ENCODE data around the gene HNF1B.

Gene HNF1B

GRCh38 chr17:37731056-37731455, 13.8 kb downstream of the HNF1B start:
- no peak for DNase-seq

DNA sequence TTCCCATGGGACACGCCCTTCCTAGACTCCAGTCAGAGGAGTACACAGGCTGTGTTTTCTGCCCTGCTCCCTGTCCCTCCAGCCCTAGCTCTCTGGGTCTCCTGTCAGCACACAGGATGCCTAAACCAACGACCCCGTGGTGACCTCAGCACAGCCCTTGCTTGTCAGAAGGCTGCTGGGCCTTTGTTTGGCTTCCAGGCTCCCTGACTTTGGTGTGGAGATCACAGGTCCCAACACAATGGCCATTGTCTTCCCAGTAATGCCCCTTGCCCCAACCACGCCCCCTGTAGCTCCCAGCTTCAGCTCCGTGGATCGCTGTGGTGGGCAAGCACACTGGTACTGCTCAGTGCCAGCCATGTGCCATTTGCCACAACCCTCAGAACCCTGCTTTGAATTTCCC, 15.0 kb downstream of the HNF1B start:
- no peak for DNase-seq

DNA sequence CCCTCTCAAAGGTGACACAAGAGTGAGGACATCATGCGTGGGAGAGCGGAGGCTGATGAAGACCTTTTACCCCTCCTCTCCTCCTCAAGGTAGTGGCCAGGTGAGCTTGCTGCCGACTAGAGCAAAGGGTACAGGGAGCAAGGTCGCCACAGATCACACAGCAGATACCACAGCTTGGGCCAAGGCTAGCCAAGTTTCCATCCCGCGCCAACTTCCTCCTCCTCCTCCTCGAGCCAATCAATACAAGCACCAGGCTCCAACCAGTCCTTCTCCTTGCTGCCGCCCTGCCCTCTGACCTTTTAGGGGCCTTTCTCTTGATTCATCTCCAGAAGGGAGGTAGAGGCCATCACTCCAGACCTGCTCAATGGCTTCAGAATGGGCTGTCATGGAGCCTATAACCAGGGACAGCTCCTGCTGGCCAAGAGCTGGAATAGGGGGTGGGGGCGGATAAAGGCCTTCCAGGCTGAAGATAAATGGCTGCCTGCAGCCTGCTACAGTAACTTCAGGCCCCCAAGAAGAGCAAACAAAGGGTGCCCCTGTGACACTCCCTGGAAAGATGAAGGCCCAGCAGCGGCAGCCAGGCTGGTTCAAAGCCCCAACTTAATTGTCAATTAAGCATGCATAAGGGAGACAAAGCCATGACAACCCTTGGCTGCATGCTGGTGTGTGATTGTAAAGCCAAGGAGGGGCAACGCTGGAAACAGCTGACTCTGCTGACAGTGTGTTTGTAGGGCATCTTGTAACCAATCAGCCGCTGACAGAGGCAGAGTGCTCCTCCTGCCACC, 17.8 kb downstream of the HNF1B start:
- no peak for DNase-seq

DNA sequence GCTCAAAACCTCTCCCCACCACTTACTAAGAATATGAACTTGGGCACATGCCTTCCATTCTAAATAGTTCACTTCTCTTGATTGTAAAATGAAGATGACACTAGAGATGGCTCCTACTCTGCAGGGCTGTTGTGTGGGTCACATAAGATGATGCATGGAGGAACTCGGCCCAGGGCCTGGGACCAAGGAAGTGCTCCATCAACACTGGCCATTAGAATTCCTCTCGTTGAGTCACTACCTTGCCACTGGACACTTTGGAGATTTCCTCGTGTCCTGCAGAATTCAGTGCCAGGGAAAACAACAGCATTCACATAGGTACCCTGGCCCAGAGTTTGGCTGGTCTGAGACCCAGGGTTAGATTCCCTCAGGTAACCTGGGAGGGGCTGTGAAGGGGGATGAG, 18.6 kb downstream of the HNF1B start:
- no peak for DNase-seq

DNA sequence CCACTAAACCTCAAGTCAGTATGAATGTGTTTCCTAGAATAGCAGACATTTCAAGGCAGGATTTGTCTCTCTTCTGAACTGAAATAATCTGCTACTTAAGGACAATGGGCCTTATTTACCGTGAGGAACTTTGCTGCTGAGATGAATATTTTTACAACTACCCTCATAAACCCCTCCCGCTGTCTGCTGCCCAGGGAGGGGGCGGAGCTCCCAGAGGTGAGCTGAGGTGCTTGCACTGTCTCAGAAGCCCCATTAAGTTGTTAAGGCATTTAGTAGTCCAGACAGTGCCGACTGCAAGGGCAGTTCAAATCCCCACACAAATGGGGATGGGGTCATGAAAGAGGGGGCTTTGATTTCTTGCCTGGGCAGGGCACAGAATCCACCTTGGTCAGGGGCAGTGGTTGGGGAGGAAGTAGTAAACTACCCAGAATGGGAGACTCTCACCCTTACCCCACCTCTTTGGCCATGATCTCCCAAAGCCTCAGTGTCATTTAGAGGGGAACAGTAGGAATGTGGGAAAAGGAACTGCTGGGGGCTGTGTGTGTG, 19.2 kb downstream of the HNF1B start:
- no peak for DNase-seq

DNA sequence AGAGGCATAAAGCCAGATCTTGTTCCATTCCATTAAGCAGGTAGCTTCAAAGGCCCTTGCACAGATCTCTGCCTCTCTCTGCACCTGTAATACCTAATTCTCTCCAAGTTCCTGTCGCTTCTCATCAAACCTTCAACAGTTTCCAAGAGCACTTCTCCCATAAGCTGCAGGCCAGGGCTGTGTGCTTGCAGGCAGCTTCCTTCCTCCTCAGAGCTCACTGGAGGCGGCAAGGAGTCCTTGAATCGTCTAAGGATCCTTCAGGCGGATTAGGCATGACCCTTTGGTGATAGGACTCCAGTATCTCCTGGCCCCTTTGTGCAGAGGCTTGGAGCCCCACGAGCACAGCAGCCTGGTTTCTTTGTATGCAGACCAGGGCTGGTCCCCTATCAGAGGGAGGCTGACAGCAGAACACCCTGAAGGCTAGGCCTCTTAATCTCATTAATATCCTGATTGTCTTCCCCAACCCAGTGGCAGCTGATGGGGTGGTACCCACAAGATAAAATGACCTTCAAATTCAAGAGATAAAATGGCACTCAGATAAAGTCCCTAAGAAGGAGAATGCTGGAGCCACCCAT, 19.8 kb downstream of the HNF1B start:
- DNase-seq, result no peak

DNA sequence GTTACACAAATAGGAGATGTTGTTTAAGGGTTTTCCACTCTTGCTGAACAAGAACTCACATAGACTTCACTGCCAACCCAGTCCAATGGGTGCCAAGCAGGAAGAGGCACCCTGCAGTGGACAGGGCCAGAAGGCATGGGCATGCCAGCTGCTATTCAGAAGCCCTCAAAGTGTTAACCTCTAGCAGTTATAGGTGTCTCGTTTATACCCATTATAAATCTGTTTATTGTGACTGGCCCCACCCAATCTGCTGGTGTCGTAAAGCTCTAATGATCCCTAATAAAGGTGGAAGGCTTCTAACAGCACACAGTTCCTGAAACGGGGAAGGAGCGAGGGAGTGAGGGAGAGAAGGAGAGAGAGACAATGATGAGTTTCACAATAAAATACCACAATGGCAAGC, 23.9 kb downstream of the HNF1B start:
- DNase-seq, result no peak

DNA sequence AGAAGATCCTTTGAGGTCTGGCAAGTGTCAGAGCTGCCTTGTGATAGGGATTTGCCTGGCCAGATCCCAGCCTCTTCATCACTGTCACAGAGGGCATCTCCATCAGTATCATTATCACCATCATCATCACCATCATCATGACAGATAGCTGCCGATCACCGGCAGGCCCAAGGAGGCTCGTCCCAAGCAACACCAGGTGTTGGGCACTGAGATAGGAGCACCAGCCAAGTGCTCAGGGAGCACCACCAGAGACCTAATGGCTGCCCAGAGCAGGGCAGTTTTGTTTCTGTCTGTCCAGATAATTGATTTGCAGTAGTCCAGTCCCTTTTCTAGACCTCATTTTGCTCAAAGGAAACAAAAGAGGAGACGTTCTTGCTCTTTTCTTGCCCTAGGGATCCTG, 25.0 kb downstream of the HNF1B start:
- no peak for DNase-seq

- no peak for DNase-seq
Observed at GRCh38 chr17:37718324-37719048, 26.4 kb downstream of the HNF1B start.

DNA sequence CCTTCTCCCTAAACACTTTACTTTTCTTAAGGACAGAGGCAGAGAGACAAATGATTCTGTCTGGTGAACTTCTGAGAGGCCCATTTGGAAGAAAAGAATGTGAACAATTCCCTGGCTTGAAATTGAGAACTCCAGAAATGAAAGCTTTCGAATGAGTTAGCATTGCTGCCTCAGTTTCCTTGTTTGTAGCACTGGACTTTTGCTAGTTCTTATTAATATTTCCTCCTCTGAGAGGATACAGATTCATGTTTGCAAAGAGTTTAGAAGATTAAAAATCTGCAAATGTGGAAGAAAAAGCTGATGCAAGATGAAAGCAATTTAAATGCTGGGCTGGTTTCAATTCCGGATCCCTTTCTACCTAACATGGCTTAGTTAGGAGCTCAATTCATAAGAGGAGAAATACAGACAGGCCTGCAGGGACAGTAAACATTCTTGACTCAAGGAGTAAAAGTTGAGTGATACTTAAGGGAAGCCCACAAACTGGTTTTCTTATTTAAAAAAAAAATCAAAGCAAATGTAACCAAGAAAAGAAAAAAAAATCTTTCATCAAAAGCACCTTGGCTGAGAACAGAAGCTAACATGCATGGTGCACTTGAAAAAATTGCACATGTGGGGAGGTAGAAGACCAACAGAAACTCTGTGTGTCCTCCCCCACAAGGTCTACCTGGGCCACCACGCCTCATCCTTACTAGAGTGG, 27.1 kb downstream of the HNF1B start:
- DNase-seq, result no peak

DNA sequence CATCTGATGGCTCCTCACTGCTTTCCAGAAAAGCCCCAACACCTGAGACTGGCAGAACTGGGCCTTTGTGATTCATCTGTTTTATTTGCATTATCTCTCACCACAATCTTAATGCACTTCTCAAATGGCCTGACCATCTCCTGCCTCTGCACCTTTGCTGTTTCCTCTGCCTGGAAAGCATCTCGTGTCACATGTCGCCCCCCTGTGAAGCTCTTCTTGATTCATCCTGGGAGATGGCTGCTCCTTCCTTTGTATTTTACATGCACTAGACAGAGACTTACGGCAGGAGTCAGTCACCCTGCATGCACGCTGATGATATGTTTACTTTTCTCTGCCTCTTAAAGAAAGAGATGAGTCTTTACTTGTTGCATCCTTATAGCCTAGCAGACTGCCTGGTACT, 30.0 kb downstream of the HNF1B start:
- no peak for DNase-seq

GRCh38 chr17:37713624-37714023, 31.2 kb downstream of the HNF1B start:
- DNase-seq, result no peak

DNA sequence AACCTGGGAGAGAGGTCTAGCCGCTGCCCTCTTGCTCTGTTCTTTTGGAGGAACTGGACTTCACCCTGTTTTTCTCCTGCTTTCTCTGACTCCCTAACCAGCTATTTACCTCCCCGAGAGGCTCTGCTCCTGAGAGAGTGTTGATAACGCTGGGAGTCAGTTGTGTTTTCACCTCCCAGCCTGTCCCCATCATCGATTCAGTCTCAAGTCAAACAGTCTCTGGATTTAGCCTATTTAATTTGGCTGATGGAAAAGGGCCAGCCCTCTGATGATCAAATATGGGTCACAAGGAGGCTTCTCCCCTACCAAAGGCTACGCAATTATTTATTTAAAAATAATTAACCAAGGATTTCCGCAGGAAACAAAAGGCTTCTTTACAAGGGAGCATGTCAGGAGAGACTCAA, 31.8 kb downstream of the HNF1B start:
- DNase-seq, result no peak

DNA sequence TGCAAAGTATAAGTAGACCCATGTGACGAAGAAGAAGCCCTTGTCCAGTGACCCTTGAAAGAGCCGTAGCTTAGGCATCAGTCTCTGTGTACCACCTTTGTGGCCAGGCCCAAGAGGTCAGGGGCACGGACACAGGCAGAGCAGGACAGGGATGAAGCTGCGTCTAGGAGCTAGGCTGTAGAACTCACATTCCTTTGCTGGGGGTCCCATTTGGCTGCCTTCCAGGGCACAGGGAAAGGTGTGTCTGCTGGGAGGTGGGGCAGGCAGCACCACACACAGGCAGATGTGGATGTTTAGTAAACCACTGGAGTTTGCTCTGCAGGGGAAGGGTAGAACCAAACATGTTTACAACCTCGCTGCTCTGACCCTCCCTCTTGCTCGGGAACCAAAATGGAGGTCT, 33.7 kb downstream of the HNF1B start:
- DNase-seq, result no peak

DNA sequence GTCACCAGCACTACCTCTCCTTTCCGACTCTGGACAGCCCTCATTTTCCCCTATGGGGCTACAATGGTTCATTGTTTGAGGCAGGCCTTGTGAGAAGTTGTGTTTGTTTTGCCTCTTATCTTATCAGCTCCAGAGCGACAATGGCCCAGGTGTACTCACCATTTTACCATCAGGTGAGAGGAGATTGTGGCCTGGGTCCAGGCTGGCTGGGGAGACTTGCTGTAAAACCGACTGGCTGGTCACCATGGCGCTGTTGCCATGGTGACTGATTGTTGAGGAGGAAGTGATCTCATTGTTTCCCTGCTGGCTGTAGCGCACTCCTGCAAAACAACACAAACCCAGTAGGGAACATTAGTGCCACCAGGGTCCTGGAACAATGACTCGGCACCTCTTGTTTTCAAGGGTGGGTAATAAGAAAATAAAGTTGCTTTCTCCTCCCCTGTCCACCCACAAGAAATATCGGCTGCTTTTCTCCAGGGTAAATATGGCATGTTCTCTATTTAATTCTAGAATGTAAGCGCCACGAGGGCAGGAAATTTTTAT, 34.4 kb downstream of the HNF1B start:
- no peak for DNase-seq

GRCh38 chr17:37708616-37709212, 36.1 kb downstream of the HNF1B start:
- no peak for DNase-seq

DNA sequence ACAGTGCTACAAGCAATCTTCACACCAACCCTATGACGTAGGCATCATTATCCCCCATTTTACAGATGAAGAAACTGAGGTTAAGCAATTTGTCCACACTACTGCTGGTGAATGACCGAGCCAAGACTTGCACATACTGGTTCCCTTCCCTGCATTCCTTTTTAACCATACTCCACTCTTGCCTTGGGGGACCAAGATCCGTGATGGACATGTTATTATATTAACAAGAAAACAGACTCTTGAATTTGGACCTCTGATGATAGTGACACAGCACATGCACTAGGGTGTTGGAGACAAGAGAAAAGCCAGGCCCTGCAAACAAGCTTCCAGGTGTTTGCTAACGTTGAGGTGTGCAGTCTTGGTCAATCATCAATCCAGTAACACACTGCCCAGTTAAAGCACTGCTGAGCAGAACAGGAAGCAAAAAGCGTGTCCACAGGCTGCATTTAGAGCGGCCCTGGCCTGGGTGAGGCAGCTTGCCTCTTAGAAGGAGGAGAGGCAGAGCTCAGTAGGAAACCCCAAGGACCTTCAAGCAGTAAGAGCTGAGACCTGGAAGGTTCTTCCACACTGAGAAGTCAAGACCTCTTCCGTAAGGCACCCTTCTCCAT, 36.7 kb downstream of the HNF1B start:
- DNase-seq, result no peak

DNA sequence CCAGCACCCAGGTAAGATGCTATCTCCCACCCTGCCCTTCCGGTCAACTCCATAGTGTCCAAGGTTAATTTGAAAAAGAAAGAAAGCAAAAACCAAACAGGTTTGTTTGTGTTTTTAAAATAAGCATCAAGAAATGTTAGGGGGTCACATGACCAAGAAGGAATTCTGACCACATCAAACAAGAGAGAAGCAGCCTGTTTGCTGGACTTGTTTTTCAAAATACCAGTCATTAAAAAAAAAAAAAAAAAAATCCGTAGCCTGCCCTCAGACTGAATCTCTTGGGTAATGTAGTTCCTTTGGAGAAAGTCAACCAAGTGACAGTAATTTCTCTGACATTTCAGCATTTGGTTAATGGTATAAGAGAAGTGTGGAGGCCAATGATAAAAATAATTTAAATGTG, 38.4 kb downstream of the HNF1B start:
- no peak for DNase-seq

DNA sequence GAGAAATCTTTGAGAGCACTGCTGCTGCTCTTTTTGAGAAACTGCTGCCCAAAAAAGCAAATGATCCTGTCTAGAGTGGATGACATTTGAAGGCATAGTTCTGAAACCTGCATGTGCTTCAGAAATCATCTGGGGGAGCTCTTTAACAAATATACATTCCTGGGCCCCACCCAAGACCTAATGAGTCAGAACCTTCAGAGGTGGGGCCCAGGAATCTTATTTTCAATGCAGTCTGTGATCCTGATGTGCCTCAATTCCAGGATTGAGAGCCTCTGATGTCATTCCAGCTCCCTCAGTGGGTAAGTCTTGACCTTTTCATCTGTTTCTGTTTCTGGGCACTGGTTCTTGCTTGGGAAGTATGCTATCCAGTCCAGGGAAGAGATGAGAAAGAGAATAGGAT, 42.3 kb downstream of the HNF1B start:
- no peak for DNase-seq

GRCh38 chr17:37701496-37701898, 43.4 kb downstream of the HNF1B start:
- DNase-seq, result no peak

DNA sequence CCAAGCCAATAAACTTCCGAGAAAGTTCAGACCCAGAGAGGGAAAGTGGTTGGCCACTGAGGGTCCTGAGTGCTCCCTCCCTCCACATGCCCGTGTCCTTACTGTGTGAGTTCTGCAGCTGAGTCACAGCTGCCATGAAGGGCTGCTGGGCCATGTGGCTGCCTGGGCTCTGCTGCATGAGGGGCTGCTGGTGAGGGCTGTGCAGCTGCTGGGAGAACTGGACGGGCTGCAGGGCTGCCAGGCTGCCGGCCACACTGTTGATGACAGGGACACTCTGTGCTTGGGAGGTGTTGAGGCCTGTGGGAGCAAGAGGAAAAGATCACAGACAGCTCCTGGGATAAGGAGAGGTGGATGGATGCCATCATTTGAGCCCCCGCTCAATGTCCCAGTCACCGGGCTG, 44.0 kb downstream of the HNF1B start:
- DNase-seq, result no peak
